Measurements from ENCODE around the gene ULK2.

ULK2 gene

DNA sequence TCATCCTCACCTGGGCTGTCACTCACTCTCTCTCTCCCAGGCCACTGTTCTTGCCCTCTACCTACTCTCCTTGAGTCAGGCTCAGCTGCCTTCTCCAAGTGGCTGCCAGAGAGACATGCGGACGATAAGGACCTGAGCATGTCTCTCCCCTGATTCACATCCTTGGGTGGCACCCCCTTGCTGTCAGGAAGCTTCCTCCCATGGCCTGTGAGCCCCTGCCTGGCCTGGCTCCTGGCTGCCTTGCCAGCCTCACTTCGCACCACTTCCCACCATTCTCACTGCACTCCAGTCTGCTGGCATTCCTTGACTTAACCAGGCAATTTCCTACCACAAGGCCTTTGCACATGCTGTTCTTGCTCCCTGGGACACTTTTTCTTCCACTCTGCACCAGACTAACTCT lies 116.9 kb downstream of the ULK2 start:
- in situ Hi-C loops (cut with MboI; ENCODE audit: low sequenced_read_pairs) = loop anchor here (25.0 kb wide), 1 partner anchor 389 kb away; the partner anchor contains the start of gene B9D1

GRCh38 chr17:19750020-19750572 lies 117.6 kb downstream of the ULK2 start:
- in situ Hi-C loops (cut with MboI; ENCODE audit: low sequenced_read_pairs) = loop anchor here (25.0 kb wide), 1 partner anchor 388 kb away; the partner anchor contains the start of gene B9D1

DNA sequence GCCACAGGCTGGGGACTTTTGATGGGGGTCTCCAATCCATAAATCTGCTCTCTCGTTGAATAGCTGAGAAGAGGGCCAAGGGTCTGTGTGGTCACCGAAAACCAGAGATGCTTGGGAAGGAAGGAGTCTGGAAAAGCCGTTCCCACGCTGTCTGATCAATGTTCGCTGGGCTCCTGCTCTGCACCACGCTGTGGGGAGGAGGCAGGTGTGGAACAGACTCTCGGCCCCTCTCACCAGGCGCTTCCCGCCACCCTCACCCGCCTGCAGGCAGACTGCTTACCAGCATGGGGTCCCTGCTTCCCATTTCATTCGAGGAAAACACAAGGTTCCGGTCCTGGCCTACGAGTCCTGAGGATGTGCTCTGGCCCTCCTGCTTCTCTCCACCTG lies 118.9 kb downstream of the ULK2 start:
- in situ Hi-C loops (cut with MboI; ENCODE audit: low sequenced_read_pairs) = loop anchor here (25.0 kb wide), 1 partner anchor 236 kb away; no protein-coding TSS in a partner anchor

- in situ Hi-C loops (cut with MboI; ENCODE audit: low sequenced_read_pairs) = loop anchor here (25.0 kb wide), 1 partner anchor 236 kb away; no protein-coding TSS in a partner anchor
Observed at GRCh38 chr17:19747829-19748806, 119.6 kb downstream of the ULK2 start, which contains the start of gene ALDH3A1. Gene ALDH3A1, minus strand, starts transcription at chr17:19748298. Its CDS starts 3,169 bp downstream, at chr17:19745129.

DNA sequence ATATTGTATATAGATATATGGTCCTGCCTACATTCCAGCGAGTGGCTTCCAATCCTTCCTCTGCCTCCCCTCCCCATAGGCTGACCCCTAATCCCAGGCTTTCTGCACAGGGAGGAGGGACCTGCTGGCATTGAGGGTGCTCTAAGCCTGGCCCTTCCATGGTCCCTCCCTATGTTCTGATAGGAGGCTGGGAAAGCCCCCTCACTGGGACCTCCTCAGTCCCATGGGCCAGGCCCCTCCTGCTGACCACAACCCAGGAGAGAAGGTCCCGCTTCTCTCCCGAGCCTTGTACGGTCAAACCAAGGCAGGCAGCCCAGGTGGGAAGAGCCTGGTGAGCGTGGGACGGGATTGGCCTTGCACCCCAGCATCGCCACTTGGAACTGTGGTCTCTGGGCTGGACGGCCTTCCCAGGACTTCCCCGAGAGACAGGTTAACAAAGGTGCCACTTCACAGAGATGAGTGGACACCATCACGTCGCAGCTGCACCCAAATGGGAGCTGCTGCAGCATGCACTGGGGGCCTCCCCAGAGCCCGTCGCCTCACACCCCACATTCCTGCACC lies 120.5 kb downstream of the ULK2 start:
- in situ Hi-C loops (cut with MboI; ENCODE audit: low sequenced_read_pairs) = loop anchor here (25.0 kb wide), 1 partner anchor 235 kb away; no protein-coding TSS in a partner anchor

DNA sequence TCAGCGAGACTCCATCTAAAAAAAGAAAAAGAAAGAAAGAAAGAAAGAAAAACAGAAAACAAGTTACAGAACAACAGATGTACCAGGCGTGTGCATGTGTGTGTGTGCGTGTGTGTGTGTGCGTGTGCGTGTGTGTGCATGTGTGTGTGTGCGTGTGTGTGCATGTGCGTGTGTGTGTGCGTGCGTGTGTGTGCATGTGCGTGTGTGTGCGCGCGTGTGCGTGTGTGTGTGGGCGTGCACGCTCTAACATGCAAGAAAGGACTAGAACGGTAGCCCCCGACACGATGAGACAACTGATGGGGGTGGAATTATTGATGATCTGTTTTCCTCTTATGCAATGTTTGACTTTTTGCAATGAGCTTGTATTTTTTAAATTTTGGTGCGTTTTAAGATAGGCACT lies 121.2 kb downstream of the ULK2 start:
- in situ Hi-C loops (cut with MboI; ENCODE audit: low sequenced_read_pairs) = loop anchor here (25.0 kb wide), 1 partner anchor 234 kb away; no protein-coding TSS in a partner anchor

DNA sequence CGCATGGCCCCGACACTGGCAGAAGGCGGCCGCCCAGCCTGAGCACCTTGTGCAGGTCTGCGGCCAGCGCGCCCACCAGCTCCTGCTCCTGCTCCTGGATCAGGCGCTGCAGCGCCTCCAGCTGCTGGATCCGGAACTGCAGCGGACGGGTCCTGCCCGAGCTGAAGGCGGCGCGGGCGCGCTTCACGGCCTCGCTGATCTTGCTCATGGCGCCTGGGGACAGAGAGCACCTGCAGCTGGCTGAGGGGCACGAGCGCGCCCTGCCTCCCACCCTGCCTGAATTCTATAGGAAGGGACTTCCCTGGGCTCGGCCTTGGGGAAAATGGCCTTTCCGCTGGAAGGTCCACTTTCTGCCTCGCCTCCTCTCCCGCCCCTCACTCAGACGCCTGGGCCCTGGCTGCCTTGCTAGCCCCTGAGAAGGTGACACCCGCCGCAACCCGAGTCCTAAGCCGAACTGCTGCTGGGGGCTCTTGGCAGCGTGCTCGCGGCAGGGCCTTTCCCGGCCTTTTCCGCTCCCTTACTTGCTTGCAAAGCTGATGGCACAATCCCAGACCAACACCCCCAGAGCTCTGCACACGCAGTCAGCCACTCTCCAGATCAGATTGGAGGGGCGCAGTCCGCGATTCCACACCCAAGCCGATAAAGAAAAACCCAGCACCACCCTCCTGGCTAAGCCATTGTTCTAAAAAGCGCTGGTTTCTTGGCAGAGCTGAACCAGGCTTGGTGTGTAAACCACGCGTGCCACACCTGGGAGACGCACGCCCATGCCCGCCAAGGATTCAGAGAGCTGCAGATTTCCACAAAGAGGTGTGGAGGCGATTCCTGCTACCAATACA lies 122.6 kb downstream of the ULK2 start:
- in situ Hi-C loops (cut with MboI; ENCODE audit: low sequenced_read_pairs) = loop anchor here (25.0 kb wide), 1 partner anchor 233 kb away; no protein-coding TSS in a partner anchor

- in situ Hi-C loops (cut with MboI; ENCODE audit: low sequenced_read_pairs) = loop anchor here (25.0 kb wide), 1 partner anchor 232 kb away; no protein-coding TSS in a partner anchor
Observed at GRCh38 chr17:19744492-19744891, 123.2 kb downstream of the ULK2 start.

DNA sequence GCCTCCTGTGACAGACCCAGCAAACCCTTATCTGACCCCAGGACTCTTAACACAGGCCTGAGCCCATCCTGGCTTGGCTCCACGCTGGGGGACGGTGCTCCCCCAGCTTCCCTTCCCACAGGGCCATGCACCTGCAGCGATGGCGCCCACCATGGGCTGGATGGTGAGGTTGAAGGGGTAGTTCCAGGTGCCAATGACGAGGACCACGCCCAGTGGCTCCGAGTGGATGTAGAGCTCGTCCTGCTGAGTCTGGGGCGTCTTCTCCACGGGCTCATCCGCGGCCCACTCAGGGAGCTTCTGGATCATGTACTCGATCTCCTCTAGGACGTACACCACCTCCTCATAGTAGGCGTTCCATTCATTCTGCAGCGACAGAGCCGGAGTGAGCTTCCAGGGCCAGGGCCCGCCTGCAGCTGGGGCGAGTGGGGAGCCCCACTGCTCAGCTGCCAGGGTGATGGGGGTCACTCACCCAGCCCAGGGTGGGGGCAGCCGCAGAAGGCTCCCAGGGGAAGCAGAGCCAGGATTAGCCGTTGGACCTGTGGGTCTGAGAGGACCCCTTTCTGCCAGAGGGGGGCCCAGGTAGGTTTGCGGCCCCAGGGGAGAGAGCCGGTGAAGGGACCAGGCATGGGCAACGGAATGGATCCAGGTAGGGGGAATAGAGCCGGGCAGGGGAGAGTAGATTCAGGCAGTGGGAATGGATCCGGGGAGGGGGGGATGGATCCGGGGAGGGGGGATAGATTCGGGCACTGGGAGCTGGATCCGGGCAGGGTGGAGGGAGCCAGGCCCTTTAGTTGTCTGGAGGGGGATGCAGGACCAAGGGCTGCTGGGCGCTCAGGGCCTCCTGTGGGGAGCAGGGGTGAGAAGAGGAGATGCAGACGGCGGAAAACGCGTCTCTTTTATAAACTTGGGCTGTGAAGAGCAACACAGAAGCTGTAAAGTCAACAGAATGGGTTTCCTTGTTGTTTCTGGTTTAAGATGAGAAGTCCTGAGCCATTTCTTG lies 124.3 kb downstream of the ULK2 start:
- in situ Hi-C loops (cut with MboI; ENCODE audit: low sequenced_read_pairs) = loop anchor here (25.0 kb wide), 1 partner anchor 231 kb away; no protein-coding TSS in a partner anchor

GRCh38 chr17:19742495-19742894 lies 125.2 kb downstream of the ULK2 start:
- in situ Hi-C loops (cut with MboI; ENCODE audit: low sequenced_read_pairs) = loop anchor here (25.0 kb wide), 1 partner anchor 230 kb away; no protein-coding TSS in a partner anchor

- in situ Hi-C loops (cut with MboI; ENCODE audit: low sequenced_read_pairs) = loop anchor here (25.0 kb wide), 1 partner anchor 230 kb away; no protein-coding TSS in a partner anchor
Observed at GRCh38 chr17:19741832-19742457, 125.8 kb downstream of the ULK2 start.

- in situ Hi-C loops (cut with MboI; ENCODE audit: low sequenced_read_pairs) = loop anchor here (25.0 kb wide), 1 partner anchor 229 kb away; no protein-coding TSS in a partner anchor
Observed at GRCh38 chr17:19740933-19741332, 126.8 kb downstream of the ULK2 start.

- in situ Hi-C loops (cut with MboI; ENCODE audit: low sequenced_read_pairs) = loop anchor here (25.0 kb wide), 1 partner anchor 227 kb away; no protein-coding TSS in a partner anchor
Observed at GRCh38 chr17:19739241-19740201, 128.2 kb downstream of the ULK2 start.

DNA sequence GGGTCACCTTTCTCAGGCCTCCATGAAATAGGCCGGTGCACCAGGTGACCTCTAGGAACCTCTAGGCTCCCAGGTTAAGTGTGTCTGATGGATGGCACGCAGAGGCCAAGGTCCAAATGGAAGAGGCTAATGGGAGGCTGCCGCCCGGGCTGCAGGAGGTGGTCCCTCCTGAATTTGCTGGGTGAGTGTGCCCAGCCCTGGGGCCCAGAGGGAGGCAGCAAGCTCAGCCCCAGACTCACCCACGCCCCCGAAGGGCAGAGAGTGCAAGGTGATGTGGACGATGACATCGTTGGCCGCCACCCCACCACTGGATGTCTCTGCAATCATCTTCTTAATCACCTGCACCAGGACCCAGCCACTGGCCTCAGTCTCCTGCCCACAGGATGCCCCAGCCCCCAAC lies 129.0 kb downstream of the ULK2 start:
- in situ Hi-C loops (cut with MboI; ENCODE audit: low sequenced_read_pairs) = loop anchor here (25.0 kb wide), 1 partner anchor 226 kb away; no protein-coding TSS in a partner anchor

- in situ Hi-C loops (cut with MboI; ENCODE audit: low sequenced_read_pairs) = loop anchor here (25.0 kb wide), 1 partner anchor 226 kb away; no protein-coding TSS in a partner anchor
Observed at GRCh38 chr17:19738073-19738449, 129.7 kb downstream of the ULK2 start.

- in situ Hi-C loops (cut with MboI; ENCODE audit: low sequenced_read_pairs) = loop anchor here (25.0 kb wide), 1 partner anchor 225 kb away; no protein-coding TSS in a partner anchor
Observed at GRCh38 chr17:19737305-19738072, 130.2 kb downstream of the ULK2 start.

All from HL-60/S4 treated with retinoic acid at 250 ng/mL for 4 days and 3 days (cell line).